ENCODE data around the gene PCDHGB2. TPM values are rescaled to one million over a fixed set of nuclear protein-coding genes. Genes with fewer than 3 reads are reported as not detected.

Gene PCDHGB2
- total and polyA plus RNA-seq, 2 experiments from 2014 or later: 1.2 to 5.8 TPM

DNA sequence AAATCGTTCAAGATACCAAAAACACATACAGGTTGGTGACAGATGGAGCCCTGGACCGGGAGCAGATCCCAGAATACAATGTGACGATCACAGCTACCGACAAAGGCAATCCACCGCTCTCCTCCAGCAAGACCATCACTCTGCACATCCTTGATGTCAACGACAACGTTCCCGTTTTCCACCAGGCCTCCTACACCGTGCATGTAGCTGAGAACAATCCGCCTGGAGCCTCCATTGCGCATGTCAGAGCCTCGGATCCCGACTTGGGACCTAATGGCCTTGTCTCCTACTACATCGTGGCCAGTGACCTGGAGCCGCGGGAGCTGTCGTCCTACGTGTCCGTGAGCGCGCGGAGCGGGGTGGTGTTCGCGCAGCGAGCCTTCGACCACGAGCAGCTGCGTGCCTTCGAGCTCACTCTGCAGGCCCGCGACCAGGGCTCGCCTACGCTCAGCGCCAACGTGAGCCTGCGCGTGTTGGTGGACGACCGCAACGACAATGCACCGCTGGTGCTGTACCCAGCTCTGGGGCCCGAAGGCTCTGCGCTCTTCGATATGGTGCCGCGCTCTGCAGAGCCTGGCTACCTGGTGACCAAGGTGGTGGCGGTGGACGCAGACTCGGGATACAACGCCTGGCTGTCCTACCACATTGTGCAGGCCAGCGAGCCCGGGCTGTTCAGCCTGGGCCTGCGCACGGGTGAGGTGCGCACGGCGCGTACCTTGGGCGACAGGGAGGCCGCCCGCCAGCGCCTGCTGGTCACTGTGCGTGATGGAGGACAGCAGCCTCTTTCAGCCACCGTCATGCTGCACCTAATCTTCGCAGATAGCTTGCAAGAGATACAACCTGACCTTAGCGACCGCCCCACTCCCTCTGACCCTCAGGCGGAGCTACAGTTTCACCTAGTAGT is 12.0 kb downstream of the PCDHGB2 start:
- Histone ChIP-seq H3F3A (replicated peaks; ENCODE audit: low read depth) (no peaks in the 10 kb centered on the region), H3K4me3 (no peak overlapping the region), H3K9me2 (ENCODE audit: insufficient read depth) (no peaks in the 10 kb centered on the region), H3K27me3 (ENCODE audit: insufficient read depth) (no peaks in the 10 kb centered on the region), H4K20me1 (replicated peaks; ENCODE audit: insufficient read depth) (no peaks in the 10 kb centered on the region), H3K79me2 (replicated peaks; ENCODE audit: insufficient read depth) (no peaks in the 10 kb centered on the region), H2AFZ (no peak overlapping the region), H3K36me3 (ENCODE audit: insufficient read depth) (no peaks in the 10 kb centered on the region), H3K4me2 (no peak overlapping the region), H3K4me1 (ENCODE audit: insufficient read depth) (no peaks in the 10 kb centered on the region), H3K27ac (ENCODE audit: low read depth) (no peak overlapping the region)
- Mint-ChIP-seq H3K4me3 (no peak overlapping the region), H3K9me3 (peaks cover 63% of the 10 kb centered on the region), H3K36me3 (ENCODE audit: low read depth) (peaks cover 54% of the 10 kb centered on the region), H3K27me3 (ENCODE audit: insufficient read depth, low read depth, poor library complexity) (peaks cover 6% of the 10 kb centered on the region), H3K27ac (no peak overlapping the region), H3K4me1 (peaks cover 2% of the 10 kb centered on the region; the same call in 1 of the 3 replicates)
- no peak for TF ChIP-seq ETS1 (IDR thresholded peaks at IDR 0.05)
- TF ChIP-seq ZNF331 (CRISPR knock-in tag; IDR thresholded peaks at IDR 0.05; ENCODE audit: low read depth): no peak
- no peak for TF ChIP-seq STAT1 (IDR thresholded peaks at IDR 0.05; ENCODE audit: unreplicated experiment)
- no peak for TF ChIP-seq JUNB (IDR thresholded peaks at IDR 0.05; ENCODE audit: unreplicated experiment)
- no peak for TF ChIP-seq REST (IDR thresholded peaks at IDR 0.05; ENCODE audit: unreplicated experiment)
- TF ChIP-seq CTCF (conservative IDR thresholded peaks at IDR 0.05; ENCODE audit: low read depth in 2 of 2): no peak
- TF ChIP-seq CREB1 (CRISPR knock-in tag; IDR thresholded peaks at IDR 0.05; ENCODE audit: low read depth): no peak
- ATAC-seq (no peak), DNase-seq (ENCODE audit: low spot score) (no peak)

Data from GM23338 (cell line).